Prostate gland (tissue), 2 donors: ENCODE measurements around the gene MAPK8IP3.

Source experiments
- POLR2A ChIP-seq: fragments of 450-650 bp; IDR thresholded peaks from one replicate; pipeline ENCODE4 v1.6.1; 2016; ENCODE audit warnings: antibody characterized with exemption, mild to moderate bottlenecking
- POLR2AphosphoS5 ChIP-seq: sonication (generic); formaldehyde crosslinking; IDR thresholded peaks from one replicate; pipeline ENCODE4 v1.6.1; 2017; ENCODE audit warnings: antibody characterized with exemption
- TF ChIP-seq, protein P1 (sequence below), 4 experiments: fragments of 200-600 bp in 2 of 4; fragments of 450-650 bp in 2 of 4; sonication (generic) in 2 of 4; IDR thresholded peaks; 1 replicate in 3 of 4; 2 replicates in 1 of 4; pipeline ENCODE4 v1.5.1; 2016 to 2019; ENCODE audit warnings: antibody characterized with exemption in 4 of 4, mild to moderate bottlenecking in 2 of 4, moderate library complexity in 2 of 4

DNA sequence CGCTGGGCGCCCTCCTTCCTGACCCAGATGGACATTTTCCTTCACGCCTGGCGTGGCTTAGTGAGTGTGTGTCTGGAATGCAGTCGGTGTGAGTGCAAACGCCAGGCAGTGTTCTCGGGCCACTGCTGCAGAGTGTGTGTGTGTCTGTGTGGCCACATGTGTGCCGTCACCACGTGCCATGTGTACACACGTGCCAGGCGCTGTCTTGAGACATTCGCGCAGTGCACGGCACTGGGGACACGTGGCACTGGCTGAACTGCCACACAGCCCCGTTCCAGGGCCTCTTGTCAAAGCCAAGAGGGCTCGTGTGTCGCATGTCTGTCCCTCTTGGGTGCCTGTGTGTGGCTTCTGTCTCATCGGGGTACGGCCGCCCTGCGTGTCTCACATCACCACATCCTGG is 28.8 kb downstream of the MAPK8IP3 start:
- TF ChIP-seq, protein P1, sequence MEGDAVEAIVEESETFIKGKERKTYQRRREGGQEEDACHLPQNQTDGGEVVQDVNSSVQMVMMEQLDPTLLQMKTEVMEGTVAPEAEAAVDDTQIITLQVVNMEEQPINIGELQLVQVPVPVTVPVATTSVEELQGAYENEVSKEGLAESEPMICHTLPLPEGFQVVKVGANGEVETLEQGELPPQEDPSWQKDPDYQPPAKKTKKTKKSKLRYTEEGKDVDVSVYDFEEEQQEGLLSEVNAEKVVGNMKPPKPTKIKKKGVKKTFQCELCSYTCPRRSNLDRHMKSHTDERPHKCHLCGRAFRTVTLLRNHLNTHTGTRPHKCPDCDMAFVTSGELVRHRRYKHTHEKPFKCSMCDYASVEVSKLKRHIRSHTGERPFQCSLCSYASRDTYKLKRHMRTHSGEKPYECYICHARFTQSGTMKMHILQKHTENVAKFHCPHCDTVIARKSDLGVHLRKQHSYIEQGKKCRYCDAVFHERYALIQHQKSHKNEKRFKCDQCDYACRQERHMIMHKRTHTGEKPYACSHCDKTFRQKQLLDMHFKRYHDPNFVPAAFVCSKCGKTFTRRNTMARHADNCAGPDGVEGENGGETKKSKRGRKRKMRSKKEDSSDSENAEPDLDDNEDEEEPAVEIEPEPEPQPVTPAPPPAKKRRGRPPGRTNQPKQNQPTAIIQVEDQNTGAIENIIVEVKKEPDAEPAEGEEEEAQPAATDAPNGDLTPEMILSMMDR (IDR thresholded peaks at IDR 0.05) = no peak
- TF ChIP-seq POLR2A = no peak
- TF ChIP-seq POLR2AphosphoS5 = no peak
